Hematopoietic multipotent progenitor cell treated with erythropoietin and hydrocortisone succinate and interleukin-3 and kit ligand, for 17 days (in vitro differentiated cells): ENCODE data around the gene DUS2.
"Not testable (repeated sequence)": the region's sequence is repeated elsewhere in the genome, so short reads cannot be mapped to it uniquely, and the experiment has no call there.

Source experiments
- DNase-seq: peaks from one replicate; pipeline ENCODE4 v3.0.0-alpha.2; 2015; ENCODE audit warnings: low spot score

Gene DUS2

GRCh38 chr16:67998779-67999688 lies 24.1 kb upstream of the DUS2 start, which contains the start of gene DPEP2:
DPEP2 (minus strand) TSS chr16:67999484; CDS start chr16:67993212, 6,272 bp downstream.
- DNase-seq: not testable (repeated sequence)

GRCh38 chr16:67999985-68000384 lies 23.1 kb upstream of the DUS2 start:
- no peak for DNase-seq

GRCh38 chr16:68000450-68000849 lies 22.6 kb upstream of the DUS2 start:
- DNase-seq: no peak

GRCh38 chr16:68003031-68003430 lies 20.1 kb upstream of the DUS2 start:
- DNase-seq: no peak

GRCh38 chr16:68005211-68005610 lies 17.9 kb upstream of the DUS2 start:
- DNase-seq: no peak

- no peak for DNase-seq
Measured at GRCh38 chr16:68005786-68006286, 17.2 kb upstream of the DUS2 start.

- DNase-seq: no peak
Measured at GRCh38 chr16:68009157-68009735, 13.8 kb upstream of the DUS2 start.

GRCh38 chr16:68009872-68010271 lies 13.2 kb upstream of the DUS2 start:
- DNase-seq: not testable (repeated sequence)

GRCh38 chr16:68013440-68013839 lies 9.6 kb upstream of the DUS2 start:
- no peak for DNase-seq

- DNase-seq: no peak
Measured at GRCh38 chr16:68015681-68016080, 7.4 kb upstream of the DUS2 start, which contains the start of gene DPEP2NB. DPEP2NB (minus strand) TSS chr16:68015911; CDS start chr16:68015770, 141 bp downstream.

GRCh38 chr16:68019167-68019680 lies 3.9 kb upstream of the DUS2 start:
- DNase-seq: no peak

GRCh38 chr16:68021490-68021889 lies 1.6 kb upstream of the DUS2 start:
- DNase-seq: no peak

GRCh38 chr16:68022278-68022727 lies 781 bp upstream of the DUS2 start:
- no peak for DNase-seq

- DNase-seq: no peak
Measured at GRCh38 chr16:68028996-68029395, 5.9 kb downstream of the DUS2 start.

GRCh38 chr16:68030108-68030507 lies 7.0 kb downstream of the DUS2 start:
- not testable (repeated sequence) for DNase-seq

- no peak for DNase-seq
Measured at GRCh38 chr16:68031951-68032350, 8.9 kb downstream of the DUS2 start.

GRCh38 chr16:68033101-68033500 lies 10.0 kb downstream of the DUS2 start:
- no peak for DNase-seq

GRCh38 chr16:68035227-68035626 lies 12.1 kb downstream of the DUS2 start:
- DNase-seq: no peak

GRCh38 chr16:68037841-68038597 lies 14.9 kb downstream of the DUS2 start:
- DNase-seq: no peak

GRCh38 chr16:68040506-68041288 lies 17.6 kb downstream of the DUS2 start:
- DNase-seq: peak; percentile 89

GRCh38 chr16:68041783-68042182 lies 18.7 kb downstream of the DUS2 start:
- DNase-seq: no peak
